SU-DHL-6 (cell line): Measurements from ENCODE around the gene FOXF1.

ENCODE experiments used
- H2AFZ ChIP-seq: fragments of 200-600 bp; sonication (generic); 2 replicates; pipeline ENCODE4 v1.6.1; 2014; ENCODE audit warnings: low read depth, mild to moderate bottlenecking, moderate library complexity, mixed read lengths, antibody characterized with exemption, low read length; ENCODE audit not compliant: severe bottlenecking
- H3F3A ChIP-seq: fragments of 200-600 bp; shearing (Covaris generic); 2 replicates; pipeline ENCODE4 v1.6.0; 2016; ENCODE audit warnings: antibody characterized with exemption, mild to moderate bottlenecking; ENCODE audit not compliant: insufficient read depth
- H3K27ac ChIP-seq: fragments of 200-600 bp; sonication (generic); 2 replicates; pipeline ENCODE4 v1.5.1; 2016; ENCODE audit warnings: low read depth, mild to moderate bottlenecking, low read length, moderate library complexity, mixed read lengths
- H3K27me3 ChIP-seq: fragments of 200-600 bp; sonication (generic), shearing (Covaris generic); 2 replicates; pipeline ENCODE4 v1.6.0; 2014; ENCODE audit warnings: mild to moderate bottlenecking, low read length
- H3K36me3 ChIP-seq: fragments of 200-600 bp; sonication (generic); 2 replicates; pipeline ENCODE4 v1.6.1; 2014; ENCODE audit warnings: mild to moderate bottlenecking, low read length, mixed read lengths
- H3K4me2 ChIP-seq: fragments of 300-600, 200-600 bp; shearing (Covaris generic), sonication (generic); 2 replicates; pipeline ENCODE4 v1.6.0; 2014; ENCODE audit warnings: low read length, low read depth, mild to moderate bottlenecking; ENCODE audit not compliant: poor library complexity, severe bottlenecking
- H3K4me3 ChIP-seq: fragments of 200-600 bp; sonication (generic); 2 replicates; pipeline ENCODE4 v1.5.1; 2014; ENCODE audit warnings: antibody characterized with exemption, low read length, mild to moderate bottlenecking, mixed read lengths; ENCODE audit not compliant: insufficient read depth, poor library complexity, severe bottlenecking
- H3K79me2 ChIP-seq: fragments of 200-600 bp; sonication (generic); 2 replicates; pipeline ENCODE4 v1.6.1; 2014; ENCODE audit warnings: mild to moderate bottlenecking, low read length, moderate library complexity; ENCODE audit not compliant: insufficient read depth
- H3K9ac ChIP-seq: fragments of 200-600 bp; sonication (generic); 2 replicates; pipeline ENCODE4 v1.7.0; 2014; ENCODE audit warnings: mild to moderate bottlenecking, low read length
- H3K9me2 ChIP-seq: fragments of 200-600 bp; sonication (generic); replicated peaks from 2 replicates; pipeline ENCODE4 v1.6.1; 2014; ENCODE audit warnings: low read length; ENCODE audit not compliant: insufficient read depth
- H3K9me3 ChIP-seq: fragments of 200-600 bp; sonication (generic); 2 replicates; pipeline ENCODE4 v1.6.1; 2014; ENCODE audit warnings: low read length, mixed read lengths; ENCODE audit not compliant: insufficient read depth
- H4K20me1 ChIP-seq: fragments of 200-600 bp; sonication (generic); 2 replicates; pipeline ENCODE4 v1.6.1; 2014; ENCODE audit warnings: low read depth, mild to moderate bottlenecking, antibody characterized with exemption, low read length, moderate library complexity, mixed read lengths
- EZH2phosphoT487 ChIP-seq: fragments of 200-600 bp; sonication (generic), shearing (Covaris generic); conservative IDR thresholded peaks from 2 replicates; pipeline ENCODE4 v1.6.1; 2018; ENCODE audit warnings: mild to moderate bottlenecking, antibody characterized with exemption, low read length, moderate library complexity, mixed read lengths
- TF ChIP-seq, protein P1 (sequence below): fragments of 200-600 bp; sonication (generic); IDR thresholded peaks from one replicate; pipeline ENCODE4 v1.5.1; 2017; ENCODE audit warnings: antibody characterized with exemption, mild to moderate bottlenecking, low read length, moderate library complexity; ENCODE audit not compliant: insufficient read depth, poor library complexity, severe bottlenecking

FOXF1 gene

GRCh38 chr16:86516623-86517003, 6.3 kb downstream of the FOXF1 start:
- Histone ChIP-seq H3K27ac (no peak overlapping the region), H3K36me3 (no peaks in the 10 kb centered on the region), H3K9me2 (no peaks in the 10 kb centered on the region), H3K79me2 (no peaks in the 10 kb centered on the region), H3K9me3 (no peaks in the 10 kb centered on the region), H4K20me1 (no peaks in the 10 kb centered on the region), H3K4me3 (no peak overlapping the region), H2AFZ (no peak overlapping the region), H3K4me2 (no peak overlapping the region), H3K27me3 (no peaks in the 10 kb centered on the region), H3F3A (no peaks in the 10 kb centered on the region), H3K9ac (no peak overlapping the region)
- TF ChIP-seq, protein P1, sequence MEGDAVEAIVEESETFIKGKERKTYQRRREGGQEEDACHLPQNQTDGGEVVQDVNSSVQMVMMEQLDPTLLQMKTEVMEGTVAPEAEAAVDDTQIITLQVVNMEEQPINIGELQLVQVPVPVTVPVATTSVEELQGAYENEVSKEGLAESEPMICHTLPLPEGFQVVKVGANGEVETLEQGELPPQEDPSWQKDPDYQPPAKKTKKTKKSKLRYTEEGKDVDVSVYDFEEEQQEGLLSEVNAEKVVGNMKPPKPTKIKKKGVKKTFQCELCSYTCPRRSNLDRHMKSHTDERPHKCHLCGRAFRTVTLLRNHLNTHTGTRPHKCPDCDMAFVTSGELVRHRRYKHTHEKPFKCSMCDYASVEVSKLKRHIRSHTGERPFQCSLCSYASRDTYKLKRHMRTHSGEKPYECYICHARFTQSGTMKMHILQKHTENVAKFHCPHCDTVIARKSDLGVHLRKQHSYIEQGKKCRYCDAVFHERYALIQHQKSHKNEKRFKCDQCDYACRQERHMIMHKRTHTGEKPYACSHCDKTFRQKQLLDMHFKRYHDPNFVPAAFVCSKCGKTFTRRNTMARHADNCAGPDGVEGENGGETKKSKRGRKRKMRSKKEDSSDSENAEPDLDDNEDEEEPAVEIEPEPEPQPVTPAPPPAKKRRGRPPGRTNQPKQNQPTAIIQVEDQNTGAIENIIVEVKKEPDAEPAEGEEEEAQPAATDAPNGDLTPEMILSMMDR: no peak
- no peak for TF ChIP-seq EZH2phosphoT487

- no peak overlapping the region for H3K27ac ChIP-seq
- H3K79me2 ChIP-seq: no peaks in the 10 kb centered on the region
- no peaks in the 10 kb centered on the region for H3F3A ChIP-seq
- TF ChIP-seq, protein P1: no peak
- TF ChIP-seq EZH2phosphoT487: no peak
- no peaks in the 10 kb centered on the region for H4K20me1 ChIP-seq
- no peaks in the 10 kb centered on the region for H3K9me3 ChIP-seq
- no peak overlapping the region for H3K9ac ChIP-seq
- no peaks in the 10 kb centered on the region for H3K36me3 ChIP-seq
- H3K27me3 ChIP-seq: no peaks in the 10 kb centered on the region
- no peak overlapping the region for H3K4me2 ChIP-seq
- H3K4me3 ChIP-seq: no peak overlapping the region
- H2AFZ ChIP-seq: no peak overlapping the region
- no peaks in the 10 kb centered on the region for H3K9me2 ChIP-seq
Measured at GRCh38 chr16:86517033-86517432, 6.7 kb downstream of the FOXF1 start.

DNA sequence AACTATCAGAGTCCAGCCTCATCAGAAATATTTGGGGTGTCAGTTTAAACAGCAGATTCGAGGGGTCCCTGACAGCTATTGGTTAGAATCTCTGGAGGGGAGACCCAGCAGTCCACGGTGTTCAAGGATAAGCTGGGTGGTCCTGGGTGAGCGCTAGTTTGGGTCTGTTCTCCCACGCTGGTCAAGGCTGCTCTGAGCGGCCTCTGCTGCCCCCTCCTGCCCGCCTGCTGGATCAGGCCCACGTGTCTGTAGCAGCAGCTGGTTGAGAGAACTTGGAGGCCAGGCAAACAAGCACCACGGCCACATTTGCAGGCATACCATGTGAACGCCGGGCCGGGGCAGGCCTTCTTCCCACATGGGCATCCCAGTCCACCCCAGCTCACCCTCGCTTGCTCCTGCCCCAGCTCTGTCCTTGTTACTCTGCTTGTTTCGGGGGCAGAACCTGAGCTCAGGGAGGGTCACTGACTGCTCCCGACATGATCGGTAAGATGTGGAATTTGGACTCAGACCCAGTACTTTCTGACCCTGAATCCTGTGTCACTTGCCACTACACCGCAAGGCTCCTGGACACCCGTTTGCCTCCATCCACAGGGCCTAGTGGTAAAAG, 7.4 kb downstream of the FOXF1 start:
- no peaks in the 10 kb centered on the region for H3K36me3 ChIP-seq
- no peak for TF ChIP-seq EZH2phosphoT487
- TF ChIP-seq, protein P1: peak; percentile 44
- H3K9me2 ChIP-seq: no peaks in the 10 kb centered on the region
- H3K79me2 ChIP-seq: no peaks in the 10 kb centered on the region
- H3K9me3 ChIP-seq: no peaks in the 10 kb centered on the region
- H3K27ac ChIP-seq: no peak overlapping the region
- H4K20me1 ChIP-seq: no peaks in the 10 kb centered on the region
- H3K4me2 ChIP-seq: no peak overlapping the region
- no peak overlapping the region for H2AFZ ChIP-seq
- H3K4me3 ChIP-seq: no peak overlapping the region
- H3F3A ChIP-seq: no peaks in the 10 kb centered on the region
- H3K9ac ChIP-seq: no peak overlapping the region
- H3K27me3 ChIP-seq: no peaks in the 10 kb centered on the region
